Gastroesophageal sphincter (tissue), 3 donors: ENCODE results near the gene YWHAQ.

Experiments used
- CTCF ChIP-seq, 4 experiments: fragments of 200-600 bp in 2 of 4; fragments of 450-650 bp in 2 of 4; sonication (generic) in 1 of 4; IDR thresholded peaks; one replicate each; pipeline ENCODE4 v1.5.1; 2017 to 2019; ENCODE audit warnings: antibody characterized with exemption in 4 of 4, mild to moderate bottlenecking in 2 of 4, moderate library complexity in 2 of 4
- POLR2A ChIP-seq, 2 donors: fragments of 450-650 bp; IDR thresholded peaks; one replicate each; pipeline ENCODE4 v1.6.1; 2017; ENCODE audit warnings: antibody characterized with exemption in 2 of 2, mild to moderate bottlenecking in 2 of 2, moderate library complexity in 1 of 2
- POLR2AphosphoS5 ChIP-seq: sonication (generic); formaldehyde crosslinking; IDR thresholded peaks from one replicate; pipeline ENCODE4 v1.6.1; 2017; ENCODE audit warnings: antibody characterized with exemption

GRCh38 chr2:9573840-9574239 is 57.0 kb downstream of the YWHAQ start:
- TF ChIP-seq CTCF (IDR thresholded peaks at IDR 0.05) (peak in 1 of 4 experiments; percentile 21), POLR2AphosphoS5 (no peak), POLR2A (IDR thresholded peaks at IDR 0.05) (no peak)
